ENCODE results near the gene R3HDML. TPM values are rescaled to one million over a fixed set of nuclear protein-coding genes. Genes with fewer than 3 reads are reported as not detected.

Gene R3HDML
- polyA plus RNA-seq, 4 donors, result 0.06 TPM; not detected in 3

DNA sequence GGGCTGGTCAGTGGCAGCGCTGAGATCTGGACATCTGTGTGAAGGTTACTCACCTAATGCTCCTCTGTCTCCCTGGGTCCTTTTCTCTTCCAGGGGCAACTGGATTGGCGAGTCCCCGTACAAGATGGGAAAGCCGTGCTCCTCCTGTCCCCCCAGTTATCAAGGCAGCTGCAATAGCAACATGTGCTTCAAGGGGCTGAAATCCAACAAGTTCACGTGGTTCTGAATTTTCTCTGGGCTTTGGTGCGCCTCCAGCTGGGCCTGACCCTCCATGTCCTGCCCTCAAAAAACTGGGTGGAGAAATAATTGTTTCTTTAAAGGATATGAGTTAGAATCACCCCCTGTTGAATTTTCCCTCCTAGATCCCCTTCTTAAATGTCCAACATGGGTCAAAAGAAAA is 13.7 kb downstream of the R3HDML start:
- Histone ChIP-seq H3K4me1 (ENCODE audit: control insufficient read depth in 3 of 3, insufficient read depth in 2 of 3, low read depth in 1 of 3, low read length in 2 of 3) (peaks cover 0 to 31% (median 0%) of the 10 kb centered on the region in 3 donors), H3K27me3 (ENCODE audit: control insufficient read depth in 3 of 3, insufficient read depth in 3 of 3, low read length in 3 of 3) (no peaks in the 10 kb centered on the region), H3K27ac (ENCODE audit: low read depth in 1 of 3, low read length in 2 of 3) (peak overlapping the region in 1 of 3 donors; percentile 43), H3K9me3 (ENCODE audit: control insufficient read depth in 2 of 2, insufficient read depth in 1 of 2, low read depth in 1 of 2, low read length in 1 of 2) (no peaks in the 10 kb centered on the region), H3K36me3 (ENCODE audit: control insufficient read depth in 3 of 3, insufficient read depth in 2 of 3, low read depth in 1 of 3, low read length in 3 of 3) (peaks cover 0 to 22% (median 0%) of the 10 kb centered on the region in 3 donors), H3K4me3 (ENCODE audit: low read depth in 1 of 3, low read length in 3 of 3) (no peak overlapping the region)
- no peak for FAIRE-seq
- DNase-seq, result peak in 1 of 2 donors; percentile 46
- 60 to 76% (median 72%) methylated on average over 6 of the region's 6 CpGs for WGBS, 3 donors

DNA sequence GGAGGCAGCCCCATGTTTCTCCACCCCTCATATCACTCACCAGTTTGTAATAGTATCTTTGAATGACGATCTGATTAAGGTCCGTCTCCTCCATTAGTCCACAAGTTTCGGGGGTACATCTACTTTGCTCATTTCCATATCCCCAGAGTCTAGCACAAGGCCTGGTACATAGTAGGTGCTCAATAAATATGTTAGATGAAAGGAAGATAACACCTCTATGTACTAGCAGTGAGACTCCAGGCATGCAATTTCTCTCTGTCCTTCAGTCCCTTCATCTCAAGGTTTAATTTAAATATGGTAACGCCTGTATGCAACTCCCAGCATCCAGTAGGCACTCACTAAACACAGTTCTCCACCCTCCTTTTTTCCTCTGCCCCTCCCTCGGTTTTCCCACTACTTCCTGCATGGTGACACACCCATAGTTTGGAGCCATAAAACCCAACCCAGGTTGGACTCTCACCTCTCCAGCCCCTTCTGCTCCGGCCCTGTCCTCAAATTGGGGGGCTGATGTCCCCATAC is 18.2 kb downstream of the R3HDML start:
- peak overlapping the region; percentile 94 to 95 (median 95) for H3K27ac ChIP-seq (ENCODE audit: low read depth in 1 of 3, low read length in 2 of 3)
- no peaks in the 10 kb centered on the region for H3K27me3 ChIP-seq (ENCODE audit: control insufficient read depth in 3 of 3, insufficient read depth in 3 of 3, low read length in 3 of 3)
- FAIRE-seq (no peak), DNase-seq (peak in 1 of 2 donors; percentile 99)
- H3K36me3 ChIP-seq (ENCODE audit: control insufficient read depth in 3 of 3, insufficient read depth in 2 of 3, low read depth in 1 of 3, low read length in 3 of 3), result peaks cover 0 to 19% (median 0%) of the 10 kb centered on the region in 3 donors
- peaks cover 0 to 43% (median 7%) of the 10 kb centered on the region in 3 donors for H3K4me1 ChIP-seq (ENCODE audit: control insufficient read depth in 3 of 3, insufficient read depth in 2 of 3, low read depth in 1 of 3, low read length in 2 of 3)
- peak overlapping the region in 2 of 3 donors; percentile 75 to 90 for H3K4me3 ChIP-seq (ENCODE audit: low read depth in 1 of 3, low read length in 3 of 3)
- H3K9me3 ChIP-seq (ENCODE audit: control insufficient read depth in 2 of 2, insufficient read depth in 1 of 2, low read depth in 1 of 2, low read length in 1 of 2), result no peaks in the 10 kb centered on the region
- WGBS, 3 donors, result 14 to 55% (median 29%) methylated on average over 6 of the region's 6 CpGs

DNA sequence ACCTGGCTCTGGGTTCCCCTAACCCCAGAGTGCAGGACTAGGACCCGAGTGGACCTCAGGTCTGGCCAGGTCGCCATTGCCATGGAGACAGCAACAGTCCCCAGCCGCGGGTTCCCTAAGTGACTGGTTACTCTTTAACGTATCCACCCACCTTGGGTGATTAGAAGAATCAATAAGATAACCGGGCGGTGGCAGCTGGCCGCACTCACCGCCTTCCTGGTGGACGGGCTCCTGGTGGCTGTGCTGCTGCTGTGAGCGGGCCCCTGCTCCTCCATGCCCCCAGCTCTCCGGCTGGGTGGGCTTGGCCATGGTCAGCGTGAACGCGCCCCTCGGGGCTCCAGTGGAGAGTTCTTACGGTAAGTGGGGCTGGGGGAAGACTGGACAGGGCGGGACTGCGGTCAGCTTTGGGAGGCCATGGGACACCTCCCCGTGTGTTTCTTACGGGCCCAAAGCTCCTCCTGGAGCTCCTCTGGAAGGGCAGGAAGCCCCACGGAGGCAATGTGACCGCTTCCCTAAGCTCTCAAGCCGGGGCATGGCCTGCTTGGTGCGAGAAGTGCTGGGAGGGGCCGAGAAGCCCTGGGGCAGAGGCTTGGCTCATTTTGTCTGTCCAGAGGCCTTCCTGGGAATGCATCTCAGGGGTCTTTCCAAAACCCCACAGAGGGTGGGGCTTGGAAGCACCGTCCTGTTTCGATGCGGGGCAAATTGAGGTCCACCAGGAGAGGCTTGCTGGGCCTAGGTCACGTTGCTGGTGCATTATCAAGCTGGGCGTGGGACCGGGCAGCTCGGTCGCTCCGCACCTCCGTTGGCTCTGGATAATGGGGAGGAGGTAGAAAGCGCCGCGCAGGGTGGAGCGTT is 18.9 kb downstream of the R3HDML start, which contains the start of gene HNF4A:
Gene HNF4A (plus strand): TSS at position 202 of the 855 bp plus-strand sequence. CDS start 106 bp downstream, at position 308.
- 15 to 65% (median 37%) methylated on average over 38 to 40 of the region's 40 CpGs for WGBS, 3 donors
- FAIRE-seq, result no peak
- H3K9me3 ChIP-seq (ENCODE audit: control insufficient read depth in 2 of 2, insufficient read depth in 1 of 2, low read depth in 1 of 2, low read length in 1 of 2), result no peaks in the 10 kb centered on the region
- peak; percentile 60 to 96 for DNase-seq
- H3K27ac ChIP-seq (ENCODE audit: low read depth in 1 of 3, low read length in 2 of 3), result peak within 1 kb of the TSS; percentile 94 to 95 (median 95)
- peaks cover 0 to 15% (median 0%) of the 10 kb centered on the region in 3 donors for H3K36me3 ChIP-seq (ENCODE audit: control insufficient read depth in 3 of 3, insufficient read depth in 2 of 3, low read depth in 1 of 3, low read length in 3 of 3)
- H3K27me3 ChIP-seq (ENCODE audit: control insufficient read depth in 3 of 3, insufficient read depth in 3 of 3, low read length in 3 of 3), result no peaks in the 10 kb centered on the region
- H3K4me3 ChIP-seq (ENCODE audit: low read depth in 1 of 3, low read length in 3 of 3), result peak within 1 kb of the TSS; percentile 59 to 90 (median 75)
- peaks cover 0 to 36% (median 7%) of the 10 kb centered on the region in 3 donors for H3K4me1 ChIP-seq (ENCODE audit: control insufficient read depth in 3 of 3, insufficient read depth in 2 of 3, low read depth in 1 of 3, low read length in 2 of 3)

DNA sequence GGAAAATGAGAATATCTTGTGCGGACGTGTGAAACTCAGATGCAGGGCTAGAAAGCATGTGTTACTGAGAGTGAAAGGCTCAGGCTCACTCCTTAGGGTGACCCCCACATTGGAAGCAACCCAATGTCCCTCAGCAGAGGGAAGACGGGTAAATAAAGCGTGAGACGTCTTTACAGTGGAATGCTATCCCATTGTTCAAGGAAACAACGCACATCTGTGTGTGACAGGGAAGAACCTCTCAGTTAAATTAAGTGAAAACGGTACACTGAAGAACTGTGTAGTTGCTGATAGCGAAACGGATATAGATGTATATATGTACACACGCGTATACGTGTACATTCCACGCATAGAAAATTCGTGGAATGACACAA is 19.5 kb downstream of the R3HDML start:
- no peak for FAIRE-seq
- peak overlapping the region; percentile 94 to 95 (median 95) for H3K27ac ChIP-seq (ENCODE audit: low read depth in 1 of 3, low read length in 2 of 3)

DNA sequence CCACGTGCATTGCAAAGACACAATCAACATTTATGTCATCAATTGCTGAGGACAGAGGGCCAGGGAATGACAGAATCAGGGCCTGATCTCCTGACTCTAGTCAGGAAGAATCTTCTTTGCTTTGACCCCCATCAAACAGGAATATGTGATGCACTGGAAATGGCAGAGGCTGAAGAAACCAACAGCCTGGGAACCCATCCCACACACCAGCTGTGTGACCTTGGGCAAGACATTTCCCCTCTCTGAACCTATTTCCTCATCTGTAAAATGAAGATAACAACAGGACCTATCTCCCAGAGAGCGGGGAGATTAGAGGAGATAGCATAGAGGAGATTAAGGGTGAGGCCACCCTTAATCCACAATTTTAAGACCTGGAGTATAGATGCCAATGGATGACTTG is 20.2 kb downstream of the R3HDML start:
- H3K4me3 ChIP-seq (ENCODE audit: low read depth in 1 of 3, low read length in 3 of 3), result peak overlapping the region in 2 of 3 donors; percentile 75 to 90
- H3K4me1 ChIP-seq (ENCODE audit: control insufficient read depth in 3 of 3, insufficient read depth in 2 of 3, low read depth in 1 of 3, low read length in 2 of 3), result peaks cover 0 to 28% (median 7%) of the 10 kb centered on the region in 3 donors
- DNase-seq (no peak), FAIRE-seq (no peak)
- no peaks in the 10 kb centered on the region for H3K27me3 ChIP-seq (ENCODE audit: control insufficient read depth in 3 of 3, insufficient read depth in 3 of 3, low read length in 3 of 3)
- H3K36me3 ChIP-seq (ENCODE audit: control insufficient read depth in 3 of 3, insufficient read depth in 2 of 3, low read depth in 1 of 3, low read length in 3 of 3), result peaks cover 0 to 21% (median 0%) of the 10 kb centered on the region in 3 donors
- H3K27ac ChIP-seq (ENCODE audit: low read depth in 1 of 3, low read length in 2 of 3), result peak overlapping the region; percentile 47 to 95 (median 94)
- H3K9me3 ChIP-seq (ENCODE audit: control insufficient read depth in 2 of 2, insufficient read depth in 1 of 2, low read depth in 1 of 2, low read length in 1 of 2), result no peaks in the 10 kb centered on the region
- 20 to 38% (median 22%) methylated on average over 2 of the region's 2 CpGs for WGBS, 3 donors

More for the DNA sequence above, 19.5 kb downstream of the R3HDML start:
- WGBS, 3 donors, result 21 to 62% (median 30%) methylated on average over 14 of the region's 14 CpGs
- DNase-seq, result no peak
- H3K4me3 ChIP-seq (ENCODE audit: low read depth in 1 of 3, low read length in 3 of 3), result peak overlapping the region; percentile 59 to 90 (median 75)
- H3K27me3 ChIP-seq (ENCODE audit: control insufficient read depth in 3 of 3, insufficient read depth in 3 of 3, low read length in 3 of 3), result no peaks in the 10 kb centered on the region
- peaks cover 0 to 18% (median 0%) of the 10 kb centered on the region in 3 donors for H3K36me3 ChIP-seq (ENCODE audit: control insufficient read depth in 3 of 3, insufficient read depth in 2 of 3, low read depth in 1 of 3, low read length in 3 of 3)
- peaks cover 0 to 33% (median 7%) of the 10 kb centered on the region in 3 donors for H3K4me1 ChIP-seq (ENCODE audit: control insufficient read depth in 3 of 3, insufficient read depth in 2 of 3, low read depth in 1 of 3, low read length in 2 of 3)
- no peaks in the 10 kb centered on the region for H3K9me3 ChIP-seq (ENCODE audit: control insufficient read depth in 2 of 2, insufficient read depth in 1 of 2, low read depth in 1 of 2, low read length in 1 of 2)

DNA sequence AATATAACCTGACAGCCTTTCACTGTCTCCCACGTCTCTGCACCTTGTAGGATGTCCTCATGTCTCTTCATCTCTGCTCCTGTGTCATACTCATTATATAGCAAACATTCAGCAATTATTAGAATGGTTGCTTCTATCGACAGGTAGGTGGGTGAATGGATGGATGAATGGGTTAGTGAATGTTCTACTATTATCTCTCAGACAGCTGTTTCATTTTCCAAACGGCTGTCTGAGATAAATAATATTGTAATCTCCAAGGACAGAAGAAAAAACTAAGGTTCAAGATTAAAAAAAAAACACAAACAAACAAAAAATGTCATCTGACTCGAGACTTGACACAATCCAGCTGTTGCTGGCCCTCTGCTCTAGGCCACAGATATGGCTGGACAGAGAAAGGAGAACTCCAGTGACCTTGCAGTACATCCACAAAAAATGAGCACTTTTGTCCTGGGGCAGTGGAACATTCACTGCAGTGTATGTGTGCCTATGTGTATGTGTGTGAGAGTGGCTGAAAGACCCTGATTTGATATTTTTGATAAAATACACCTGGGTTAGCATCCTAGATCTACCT is 20.8 kb downstream of the R3HDML start:
- 6 to 29% (median 19%) methylated on average over 4 of the region's 4 CpGs for WGBS, 3 donors
- H3K27ac ChIP-seq (ENCODE audit: low read depth in 1 of 3, low read length in 2 of 3), result peak overlapping the region in 2 of 3 donors; percentile 5 to 95
- DNase-seq (no peak), FAIRE-seq (no peak)
- peak overlapping the region in 2 of 3 donors; percentile 75 to 90 for H3K4me3 ChIP-seq (ENCODE audit: low read depth in 1 of 3, low read length in 3 of 3)
- H3K36me3 ChIP-seq (ENCODE audit: control insufficient read depth in 3 of 3, insufficient read depth in 2 of 3, low read depth in 1 of 3, low read length in 3 of 3), result peaks cover 0 to 21% (median 0%) of the 10 kb centered on the region in 3 donors
- H3K27me3 ChIP-seq (ENCODE audit: control insufficient read depth in 3 of 3, insufficient read depth in 3 of 3, low read length in 3 of 3), result no peaks in the 10 kb centered on the region
- no peaks in the 10 kb centered on the region for H3K9me3 ChIP-seq (ENCODE audit: control insufficient read depth in 2 of 2, insufficient read depth in 1 of 2, low read depth in 1 of 2, low read length in 1 of 2)
- H3K4me1 ChIP-seq (ENCODE audit: control insufficient read depth in 3 of 3, insufficient read depth in 2 of 3, low read depth in 1 of 3, low read length in 2 of 3), result peaks cover 0 to 23% (median 7%) of the 10 kb centered on the region in 3 donors

DNA sequence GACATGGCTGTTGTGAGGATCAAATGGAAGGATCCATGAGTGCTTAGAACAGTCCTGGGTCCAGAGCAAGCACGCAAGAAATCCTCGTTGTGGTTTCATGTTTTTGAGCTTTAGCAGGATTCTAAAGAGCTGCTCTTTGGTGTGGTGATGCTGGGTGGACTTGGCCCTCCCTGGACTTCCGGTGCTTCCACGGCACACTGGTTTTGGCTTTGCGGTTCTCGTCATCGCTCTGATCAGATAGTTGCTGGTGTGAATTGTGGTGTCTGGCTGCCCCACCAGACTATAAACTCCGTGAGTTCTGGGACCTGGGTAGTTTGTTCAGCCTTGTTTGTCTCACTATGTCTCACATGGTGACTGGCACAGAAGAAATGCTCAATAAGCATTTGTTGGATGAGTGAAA is 21.9 kb downstream of the R3HDML start:
- no peaks in the 10 kb centered on the region for H3K27me3 ChIP-seq (ENCODE audit: control insufficient read depth in 3 of 3, insufficient read depth in 3 of 3, low read length in 3 of 3)
- no peaks in the 10 kb centered on the region for H3K9me3 ChIP-seq (ENCODE audit: control insufficient read depth in 2 of 2, insufficient read depth in 1 of 2, low read depth in 1 of 2, low read length in 1 of 2)
- H3K4me1 ChIP-seq (ENCODE audit: control insufficient read depth in 3 of 3, insufficient read depth in 2 of 3, low read depth in 1 of 3, low read length in 2 of 3), result peaks cover 0 to 16% (median 7%) of the 10 kb centered on the region in 3 donors
- DNase-seq (peak in 1 of 2 donors; percentile 60), FAIRE-seq (no peak)
- H3K4me3 ChIP-seq (ENCODE audit: low read depth in 1 of 3, low read length in 3 of 3), result peak overlapping the region in 2 of 3 donors; percentile 20 to 90
- peaks cover 0 to 26% (median 0%) of the 10 kb centered on the region in 3 donors for H3K36me3 ChIP-seq (ENCODE audit: control insufficient read depth in 3 of 3, insufficient read depth in 2 of 3, low read depth in 1 of 3, low read length in 3 of 3)
- H3K27ac ChIP-seq (ENCODE audit: low read depth in 1 of 3, low read length in 2 of 3), result peak overlapping the region in 1 of 3 donors; percentile 95
- WGBS, 3 donors, result 16 to 63% (median 33%) methylated on average over 8 of the region's 8 CpGs

DNA sequence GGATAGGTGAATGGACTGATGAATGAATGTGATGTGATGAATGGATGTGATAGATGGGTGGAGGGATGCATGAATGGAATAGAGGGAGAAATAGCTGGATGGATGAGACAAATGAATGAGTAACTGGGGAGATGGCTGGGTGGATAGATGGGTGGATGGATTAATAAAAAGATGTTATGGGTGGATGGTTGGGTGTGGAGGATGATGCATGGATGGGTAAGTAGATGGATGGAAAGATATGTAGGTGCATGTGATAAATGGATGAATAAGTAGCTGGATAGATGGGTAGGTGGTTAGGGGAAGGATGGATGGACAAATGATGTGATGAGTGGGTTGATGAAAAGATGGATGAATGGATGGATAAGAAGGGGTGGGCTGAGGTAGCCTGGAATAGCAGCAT is 23.4 kb downstream of the R3HDML start:
- Histone ChIP-seq H3K4me3 (ENCODE audit: low read depth in 1 of 3, low read length in 3 of 3) (no peak overlapping the region), H3K27ac (ENCODE audit: low read depth in 1 of 3, low read length in 2 of 3) (no peak overlapping the region), H3K27me3 (ENCODE audit: control insufficient read depth in 3 of 3, insufficient read depth in 3 of 3, low read length in 3 of 3) (no peaks in the 10 kb centered on the region), H3K4me1 (ENCODE audit: control insufficient read depth in 3 of 3, insufficient read depth in 2 of 3, low read depth in 1 of 3, low read length in 2 of 3) (peaks cover 0 to 13% (median 7%) of the 10 kb centered on the region in 3 donors), H3K36me3 (ENCODE audit: control insufficient read depth in 3 of 3, insufficient read depth in 2 of 3, low read depth in 1 of 3, low read length in 3 of 3) (peaks cover 0 to 41% (median 0%) of the 10 kb centered on the region in 3 donors), H3K9me3 (ENCODE audit: control insufficient read depth in 2 of 2, insufficient read depth in 1 of 2, low read depth in 1 of 2, low read length in 1 of 2) (no peaks in the 10 kb centered on the region)
- FAIRE-seq (no peak), DNase-seq (no peak)
